ENCODE data around the gene VCL.

DNA sequence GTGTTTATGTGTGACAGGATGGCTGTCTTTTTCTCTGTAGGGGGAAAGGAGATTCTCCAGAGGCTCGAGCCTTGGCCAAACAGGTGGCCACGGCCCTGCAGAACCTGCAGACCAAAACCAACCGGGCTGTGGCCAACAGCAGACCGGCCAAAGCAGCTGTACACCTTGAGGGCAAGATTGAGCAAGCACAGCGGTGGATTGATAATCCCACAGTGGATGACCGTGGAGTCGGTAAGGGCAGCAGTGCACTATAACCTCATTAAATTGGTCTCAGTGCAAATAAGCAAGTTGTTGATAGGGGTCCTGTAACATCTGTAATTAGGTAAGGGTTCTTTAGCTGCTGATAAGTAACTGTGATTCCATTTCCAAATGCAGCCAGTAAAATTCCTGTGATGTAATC is 96.3 kb downstream of the VCL start:
- TF ChIP-seq, protein P1, sequence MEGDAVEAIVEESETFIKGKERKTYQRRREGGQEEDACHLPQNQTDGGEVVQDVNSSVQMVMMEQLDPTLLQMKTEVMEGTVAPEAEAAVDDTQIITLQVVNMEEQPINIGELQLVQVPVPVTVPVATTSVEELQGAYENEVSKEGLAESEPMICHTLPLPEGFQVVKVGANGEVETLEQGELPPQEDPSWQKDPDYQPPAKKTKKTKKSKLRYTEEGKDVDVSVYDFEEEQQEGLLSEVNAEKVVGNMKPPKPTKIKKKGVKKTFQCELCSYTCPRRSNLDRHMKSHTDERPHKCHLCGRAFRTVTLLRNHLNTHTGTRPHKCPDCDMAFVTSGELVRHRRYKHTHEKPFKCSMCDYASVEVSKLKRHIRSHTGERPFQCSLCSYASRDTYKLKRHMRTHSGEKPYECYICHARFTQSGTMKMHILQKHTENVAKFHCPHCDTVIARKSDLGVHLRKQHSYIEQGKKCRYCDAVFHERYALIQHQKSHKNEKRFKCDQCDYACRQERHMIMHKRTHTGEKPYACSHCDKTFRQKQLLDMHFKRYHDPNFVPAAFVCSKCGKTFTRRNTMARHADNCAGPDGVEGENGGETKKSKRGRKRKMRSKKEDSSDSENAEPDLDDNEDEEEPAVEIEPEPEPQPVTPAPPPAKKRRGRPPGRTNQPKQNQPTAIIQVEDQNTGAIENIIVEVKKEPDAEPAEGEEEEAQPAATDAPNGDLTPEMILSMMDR (IDR thresholded peaks at IDR 0.05), result no peak
- TF ChIP-seq POLR2A (IDR thresholded peaks at IDR 0.05) (no peak), POLR2AphosphoS5 (IDR thresholded peaks at IDR 0.05) (no peak)

Measured in suprapubic skin (tissue), 4 donors.